ENCODE measurements around the gene RPTOR.

RPTOR gene

DNA sequence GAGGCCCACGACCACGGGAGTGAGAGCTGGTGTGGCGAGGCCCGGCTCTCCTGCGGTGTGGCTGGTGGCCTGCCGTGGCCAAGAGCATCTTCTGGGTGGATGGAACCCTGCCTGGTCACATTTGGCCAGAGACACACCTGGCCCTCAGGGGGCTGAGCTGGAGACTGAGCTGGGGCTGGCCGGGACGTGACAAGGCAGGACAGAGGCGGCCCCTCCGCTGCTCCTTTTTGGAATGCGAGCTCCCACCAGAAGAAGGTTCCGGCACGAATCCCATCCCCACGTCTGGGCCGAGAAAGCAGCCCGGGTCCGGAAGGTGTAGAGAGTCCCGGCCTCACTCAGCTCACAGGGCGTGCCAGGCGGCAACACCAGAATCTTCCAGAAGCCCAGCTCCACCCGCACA, 421.0 kb downstream of the RPTOR start:
- H2BK120ac ChIP-seq (ENCODE audit: low read depth, low read length), result no peak overlapping the region
- H3K79me1 ChIP-seq (ENCODE audit: low read length), result no peaks in the 10 kb centered on the region
- H3K27me3 ChIP-seq (ENCODE audit: insufficient read depth, low read length, poor library complexity), result no peaks in the 10 kb centered on the region
- no peak overlapping the region for H2BK5ac ChIP-seq (ENCODE audit: low read length)
- H3K27ac ChIP-seq (ENCODE audit: low read depth, low read length), result no peak overlapping the region
- no peak for DNase-seq
- H2BK15ac ChIP-seq (replicated peaks; ENCODE audit: low read depth), result no peak overlapping the region
- no peaks in the 10 kb centered on the region for H3K79me2 ChIP-seq (ENCODE audit: control insufficient read depth, insufficient read depth, low read length)
- WGBS (ENCODE audit: extremely low coverage, insufficient coverage, low lambda C conversion rate), result no CpG with 5 or more reads among the region's 21 CpGs
- no peaks in the 10 kb centered on the region for H3K4me1 ChIP-seq (ENCODE audit: control insufficient read depth, low read depth, low read length)
- H3K9ac ChIP-seq (ENCODE audit: low read length), result no peak overlapping the region
- H3K4me3 ChIP-seq (ENCODE audit: low read length), result no peak overlapping the region
- H3K23ac ChIP-seq (ENCODE audit: low read length), result no peak overlapping the region
- no peak overlapping the region for H3K18ac ChIP-seq (ENCODE audit: low read length)
- no peak overlapping the region for H2AK5ac ChIP-seq (ENCODE audit: low read length)
- H4K5ac ChIP-seq (ENCODE audit: low read length), result no peak overlapping the region
- H3K4ac ChIP-seq (ENCODE audit: low read depth, low read length), result no peak overlapping the region
- H4K8ac ChIP-seq (ENCODE audit: low read depth, low read length), result no peak overlapping the region
- no peak overlapping the region for H3K4me2 ChIP-seq (ENCODE audit: low read length)
- H3K36me3 ChIP-seq (ENCODE audit: control insufficient read depth, insufficient read depth, low read length), result no peaks in the 10 kb centered on the region
- H3K56ac ChIP-seq (ENCODE audit: low read length), result no peak overlapping the region

DNA sequence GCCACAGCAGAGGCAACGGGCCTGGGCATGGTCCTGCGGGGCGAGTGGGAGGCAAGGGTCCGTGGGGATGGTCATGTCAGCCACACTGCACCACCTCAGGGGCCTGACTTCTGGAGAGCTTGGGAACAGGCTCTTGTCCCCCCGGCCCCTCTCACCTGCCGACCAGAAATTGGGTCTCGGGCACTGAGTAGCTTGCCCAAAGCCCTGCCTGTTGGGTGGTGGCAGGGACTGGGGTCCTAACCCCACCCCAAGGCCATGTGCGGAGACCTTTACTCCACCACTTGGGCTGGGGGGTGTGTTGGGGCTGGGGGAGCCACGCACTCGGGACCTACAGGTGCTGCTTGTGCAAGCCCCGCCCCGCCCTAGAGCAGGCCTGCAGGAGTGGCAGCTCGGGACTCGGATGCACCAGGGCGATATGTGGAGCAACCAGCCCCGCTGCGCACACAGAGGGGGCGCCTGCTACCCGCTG, 422.8 kb downstream of the RPTOR start:
- H3K4me1 ChIP-seq (ENCODE audit: control insufficient read depth, low read depth, low read length), result no peaks in the 10 kb centered on the region
- H2BK5ac ChIP-seq (ENCODE audit: low read length), result no peak overlapping the region
- no peak overlapping the region for H2AK5ac ChIP-seq (ENCODE audit: low read length)
- no peak overlapping the region for H3K4me3 ChIP-seq (ENCODE audit: low read length)
- H3K9ac ChIP-seq (ENCODE audit: low read length), result no peak overlapping the region
- no peak overlapping the region for H2BK120ac ChIP-seq (ENCODE audit: low read depth, low read length)
- H3K79me1 ChIP-seq (ENCODE audit: low read length), result no peaks in the 10 kb centered on the region
- no peak overlapping the region for H4K8ac ChIP-seq (ENCODE audit: low read depth, low read length)
- no peak overlapping the region for H3K27ac ChIP-seq (ENCODE audit: low read depth, low read length)
- H3K23ac ChIP-seq (ENCODE audit: low read length), result no peak overlapping the region
- no peak overlapping the region for H2BK15ac ChIP-seq (replicated peaks; ENCODE audit: low read depth)
- H3K56ac ChIP-seq (ENCODE audit: low read length), result no peak overlapping the region
- WGBS (ENCODE audit: extremely low coverage, insufficient coverage, low lambda C conversion rate), result no CpG with 5 or more reads among the region's 19 CpGs
- H4K5ac ChIP-seq (ENCODE audit: low read length), result no peak overlapping the region
- no peak for DNase-seq
- H3K27me3 ChIP-seq (ENCODE audit: insufficient read depth, low read length, poor library complexity), result no peaks in the 10 kb centered on the region
- no peaks in the 10 kb centered on the region for H3K36me3 ChIP-seq (ENCODE audit: control insufficient read depth, insufficient read depth, low read length)
- H3K79me2 ChIP-seq (ENCODE audit: control insufficient read depth, insufficient read depth, low read length), result no peaks in the 10 kb centered on the region
- H3K4me2 ChIP-seq (ENCODE audit: low read length), result no peak overlapping the region
- no peak overlapping the region for H3K4ac ChIP-seq (ENCODE audit: low read depth, low read length)
- H3K18ac ChIP-seq (ENCODE audit: low read length), result no peak overlapping the region

DNA sequence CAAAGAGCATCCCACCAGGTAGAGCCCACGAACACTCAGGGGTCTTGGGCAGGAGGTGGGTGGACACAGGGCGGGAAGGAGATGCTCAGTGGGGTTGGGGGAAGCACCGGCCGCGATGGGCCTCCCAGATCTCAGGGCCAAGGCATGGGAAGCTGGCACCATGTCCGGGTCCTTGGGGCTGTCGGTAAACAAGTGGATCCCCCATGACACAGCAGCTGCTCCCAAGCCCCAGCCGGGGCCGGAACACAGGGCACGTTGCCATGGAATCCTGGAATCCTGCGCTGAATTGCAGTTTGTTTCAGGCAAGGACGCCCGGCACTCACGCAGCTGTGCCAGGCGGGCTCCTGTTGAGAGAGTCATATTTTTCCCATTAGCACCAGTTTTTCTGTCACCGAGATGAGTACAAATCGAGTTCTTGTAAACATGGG, 424.0 kb downstream of the RPTOR start:
- no peak for DNase-seq
- WGBS (ENCODE audit: extremely low coverage, insufficient coverage, low lambda C conversion rate), result no CpG with 5 or more reads among the region's 17 CpGs

DNA sequence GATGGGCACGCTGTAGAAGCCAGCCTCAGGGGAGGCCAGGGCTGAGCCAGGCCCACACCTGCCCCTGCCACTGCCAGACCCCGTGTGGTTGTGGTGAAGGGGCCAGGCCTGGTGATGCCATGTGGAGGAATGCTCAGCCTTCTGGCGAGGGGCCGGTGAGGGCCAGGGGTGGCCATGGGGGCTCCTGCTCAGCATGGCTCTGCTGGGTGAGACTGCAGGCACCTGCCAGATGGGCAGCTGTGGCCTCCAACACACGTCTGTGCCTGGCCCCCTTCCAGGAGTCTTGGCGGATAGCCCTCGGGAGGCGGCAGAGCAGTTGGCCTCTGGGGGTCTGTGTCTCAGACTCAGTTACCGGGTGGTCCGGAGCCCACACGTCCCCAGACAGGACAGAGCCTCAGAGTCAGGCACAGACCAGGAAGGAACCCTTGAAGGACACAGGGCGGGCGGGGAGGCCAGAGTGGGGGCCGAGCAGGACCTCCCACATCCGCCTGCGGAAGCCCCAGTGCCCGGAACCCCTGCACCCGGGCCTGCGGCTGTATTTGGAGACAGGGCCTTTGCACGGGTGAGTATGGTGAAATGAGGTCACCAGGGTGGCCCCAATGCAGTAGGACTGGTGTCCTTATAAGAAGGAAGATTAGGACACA, 424.5 kb downstream of the RPTOR start:
- Histone ChIP-seq H3K9ac (ENCODE audit: low read length) (no peak overlapping the region), H2BK5ac (ENCODE audit: low read length) (no peak overlapping the region), H3K4ac (ENCODE audit: low read depth, low read length) (no peak overlapping the region), H3K23ac (ENCODE audit: low read length) (no peak overlapping the region), H2AK5ac (ENCODE audit: low read length) (no peak overlapping the region), H3K18ac (ENCODE audit: low read length) (no peak overlapping the region), H3K4me3 (ENCODE audit: low read length) (no peak overlapping the region), H3K4me1 (ENCODE audit: control insufficient read depth, low read depth, low read length) (no peaks in the 10 kb centered on the region), H2BK15ac (replicated peaks; ENCODE audit: low read depth) (no peak overlapping the region), H3K4me2 (ENCODE audit: low read length) (no peak overlapping the region), H3K79me2 (ENCODE audit: control insufficient read depth, insufficient read depth, low read length) (no peaks in the 10 kb centered on the region), H3K79me1 (ENCODE audit: low read length) (no peaks in the 10 kb centered on the region), H3K56ac (ENCODE audit: low read length) (no peak overlapping the region), H2BK120ac (ENCODE audit: low read depth, low read length) (no peak overlapping the region), H3K27ac (ENCODE audit: low read depth, low read length) (no peak overlapping the region), H3K27me3 (ENCODE audit: insufficient read depth, low read length, poor library complexity) (no peaks in the 10 kb centered on the region), H3K36me3 (ENCODE audit: control insufficient read depth, insufficient read depth, low read length) (no peaks in the 10 kb centered on the region), H4K8ac (ENCODE audit: low read depth, low read length) (no peak overlapping the region), H4K5ac (ENCODE audit: low read length) (no peak overlapping the region)
- no peak for DNase-seq
- no CpG with 5 or more reads among the region's 20 CpGs for WGBS (ENCODE audit: extremely low coverage, insufficient coverage, low lambda C conversion rate)

More for the DNA sequence above, 424.0 kb downstream of the RPTOR start:
- Histone ChIP-seq H4K5ac (ENCODE audit: low read length) (no peak overlapping the region), H2BK5ac (ENCODE audit: low read length) (no peak overlapping the region), H3K79me2 (ENCODE audit: control insufficient read depth, insufficient read depth, low read length) (no peaks in the 10 kb centered on the region), H3K79me1 (ENCODE audit: low read length) (no peaks in the 10 kb centered on the region), H3K4me2 (ENCODE audit: low read length) (no peak overlapping the region), H3K18ac (ENCODE audit: low read length) (no peak overlapping the region), H3K27me3 (ENCODE audit: insufficient read depth, low read length, poor library complexity) (no peaks in the 10 kb centered on the region), H3K36me3 (ENCODE audit: control insufficient read depth, insufficient read depth, low read length) (no peaks in the 10 kb centered on the region), H3K4me1 (ENCODE audit: control insufficient read depth, low read depth, low read length) (no peaks in the 10 kb centered on the region), H3K56ac (ENCODE audit: low read length) (no peak overlapping the region), H4K8ac (ENCODE audit: low read depth, low read length) (no peak overlapping the region), H3K23ac (ENCODE audit: low read length) (no peak overlapping the region), H3K27ac (ENCODE audit: low read depth, low read length) (no peak overlapping the region), H3K9ac (ENCODE audit: low read length) (no peak overlapping the region), H2BK120ac (ENCODE audit: low read depth, low read length) (no peak overlapping the region), H3K4ac (ENCODE audit: low read depth, low read length) (no peak overlapping the region), H3K4me3 (ENCODE audit: low read length) (no peak overlapping the region), H2AK5ac (ENCODE audit: low read length) (no peak overlapping the region), H2BK15ac (replicated peaks; ENCODE audit: low read depth) (no peak overlapping the region)

DNA sequence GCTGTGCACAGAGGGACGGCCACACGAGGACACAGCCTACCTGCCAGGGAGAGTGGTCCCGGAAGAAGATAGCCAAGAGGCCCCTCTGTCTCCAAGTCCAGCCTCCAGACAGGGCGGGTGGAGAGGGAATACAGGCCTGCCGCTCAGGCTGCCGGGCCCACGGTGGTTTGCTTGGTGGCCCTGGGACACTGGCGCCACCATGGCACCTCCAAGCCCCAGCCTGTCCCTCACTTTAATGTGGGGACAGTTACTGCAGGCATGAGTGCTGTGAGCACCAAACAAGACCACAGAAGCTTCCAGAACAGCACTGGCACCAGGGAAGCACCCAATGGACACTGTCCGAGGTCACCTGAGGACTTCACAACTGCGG, 425.0 kb downstream of the RPTOR start:
- Histone ChIP-seq H2AK5ac (ENCODE audit: low read length) (no peak overlapping the region), H3K23ac (ENCODE audit: low read length) (no peak overlapping the region), H2BK120ac (ENCODE audit: low read depth, low read length) (no peak overlapping the region), H3K4ac (ENCODE audit: low read depth, low read length) (no peak overlapping the region), H3K4me2 (ENCODE audit: low read length) (no peak overlapping the region), H3K79me2 (ENCODE audit: control insufficient read depth, insufficient read depth, low read length) (no peaks in the 10 kb centered on the region), H2BK5ac (ENCODE audit: low read length) (no peak overlapping the region), H3K9ac (ENCODE audit: low read length) (no peak overlapping the region), H4K8ac (ENCODE audit: low read depth, low read length) (no peak overlapping the region), H3K79me1 (ENCODE audit: low read length) (no peaks in the 10 kb centered on the region), H3K4me3 (ENCODE audit: low read length) (no peak overlapping the region), H3K56ac (ENCODE audit: low read length) (no peak overlapping the region), H4K5ac (ENCODE audit: low read length) (no peak overlapping the region), H3K27me3 (ENCODE audit: insufficient read depth, low read length, poor library complexity) (no peaks in the 10 kb centered on the region), H3K36me3 (ENCODE audit: control insufficient read depth, insufficient read depth, low read length) (no peaks in the 10 kb centered on the region), H3K27ac (ENCODE audit: low read depth, low read length) (no peak overlapping the region), H3K4me1 (ENCODE audit: control insufficient read depth, low read depth, low read length) (no peaks in the 10 kb centered on the region), H2BK15ac (replicated peaks; ENCODE audit: low read depth) (no peak overlapping the region), H3K18ac (ENCODE audit: low read length) (no peak overlapping the region)
- DNase-seq, result no peak
- WGBS (ENCODE audit: extremely low coverage, insufficient coverage, low lambda C conversion rate), result no CpG with 5 or more reads among the region's 10 CpGs

Measured in mesendoderm (in vitro differentiated cells).